GM21447 (cell line): Measurements from ENCODE around the gene SDCCAG8.

Source experiments
- ATAC-seq: cut with Tn5 transposase; IDR thresholded peaks from one replicate; pipeline ENCODE4 v1.9.1; 2021; ENCODE audit not compliant: unreplicated experiment

SDCCAG8 gene

DNA sequence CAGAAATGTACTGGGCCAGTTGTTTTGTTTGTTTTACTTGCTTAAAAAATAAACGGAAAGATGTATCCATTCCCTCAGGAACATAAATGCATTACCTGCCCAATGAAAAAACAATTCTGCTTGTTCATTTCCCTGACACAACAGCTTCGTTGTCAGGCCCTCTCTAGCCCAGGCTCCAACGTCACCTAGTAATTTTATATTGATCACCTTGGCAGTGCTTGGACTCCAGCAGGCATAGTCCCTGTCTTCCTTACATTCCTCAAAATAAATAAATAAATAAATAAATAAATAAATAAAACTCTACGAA lies 2.0 kb upstream of the SDCCAG8 start:
- ATAC-seq = no peak

DNA sequence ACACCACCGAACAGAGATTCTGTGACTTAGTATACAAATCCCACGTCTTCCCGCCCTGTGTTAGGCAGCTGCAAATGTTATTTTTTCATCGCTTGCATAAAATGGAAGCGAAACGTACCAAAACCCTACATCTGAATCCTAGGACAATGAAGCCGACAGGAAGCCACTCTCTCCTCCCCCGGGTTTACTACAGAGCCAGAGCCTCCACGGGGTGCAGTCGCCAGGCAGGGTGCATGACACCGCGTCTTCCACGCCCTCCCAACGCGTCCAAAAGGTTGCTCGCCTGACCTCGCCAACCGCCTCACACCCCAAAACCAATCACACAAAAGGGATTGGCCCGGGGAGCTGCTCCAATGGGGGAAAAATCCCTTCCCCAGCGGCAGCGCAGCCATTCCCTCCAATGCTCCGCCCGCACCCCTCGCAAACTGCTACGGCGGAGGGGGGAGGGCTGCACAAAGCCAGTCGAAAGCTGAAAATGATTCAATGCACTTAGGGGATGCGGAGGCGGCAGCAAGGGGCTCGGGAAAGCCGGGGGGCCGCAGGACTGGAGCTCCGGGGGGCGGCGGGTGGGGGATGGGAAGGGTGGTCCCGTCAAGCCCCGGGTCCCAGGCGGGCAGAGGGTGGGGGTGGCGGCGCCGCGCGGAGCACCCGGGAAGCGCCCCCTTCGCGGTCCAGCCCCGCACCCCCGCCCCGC lies 1.5 kb upstream of the SDCCAG8 start:
- ATAC-seq = peak; percentile 24

DNA sequence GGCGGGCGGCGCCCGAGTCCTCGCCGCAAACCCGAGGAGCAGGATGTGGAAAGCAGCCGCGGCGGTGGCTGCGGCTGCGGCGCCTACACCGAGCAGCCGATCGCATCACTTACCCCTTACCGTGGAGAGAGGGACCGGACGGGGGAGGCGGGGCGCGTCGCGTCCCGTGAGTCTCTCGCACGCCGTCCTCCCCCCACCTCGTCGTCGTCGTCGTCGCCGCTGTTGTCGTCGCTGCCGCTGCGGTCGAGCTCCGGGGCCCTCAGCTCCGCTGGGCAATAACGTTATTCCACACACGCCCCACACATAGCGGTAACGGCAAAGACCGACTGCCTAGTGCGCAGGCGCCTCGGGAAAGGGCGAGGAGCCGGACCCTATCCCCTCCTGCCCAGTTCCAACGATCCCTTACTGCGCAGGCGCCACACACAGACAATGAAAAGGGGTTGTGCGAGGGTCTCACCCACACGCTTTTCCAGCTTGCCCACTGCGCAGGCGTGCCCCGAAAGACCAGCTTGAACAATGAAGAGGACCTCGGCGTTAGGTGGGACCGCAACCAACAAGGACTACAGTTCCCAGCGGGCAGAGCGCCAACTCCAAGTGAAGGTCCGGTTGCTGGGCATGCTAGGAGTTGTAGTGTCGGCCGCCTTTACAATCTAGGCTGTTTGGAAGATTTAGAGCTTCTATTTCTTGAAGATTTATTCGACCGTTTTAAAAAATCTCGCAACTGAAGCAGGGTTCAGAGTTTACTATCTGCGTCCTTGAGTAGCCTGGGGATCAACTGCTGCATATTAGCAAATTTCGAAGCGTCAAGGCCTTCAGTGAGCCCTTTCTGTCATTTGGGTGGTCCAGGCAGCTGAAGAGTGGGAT lies 682 bp upstream of the SDCCAG8 start, which contains the start of gene CEP170:
Gene CEP170 (minus strand): TSS at position 355 of the 864 bp plus-strand sequence. CDS start 30,001 bp downstream, outside the sequence.
- ATAC-seq = peak; percentile 52

DNA sequence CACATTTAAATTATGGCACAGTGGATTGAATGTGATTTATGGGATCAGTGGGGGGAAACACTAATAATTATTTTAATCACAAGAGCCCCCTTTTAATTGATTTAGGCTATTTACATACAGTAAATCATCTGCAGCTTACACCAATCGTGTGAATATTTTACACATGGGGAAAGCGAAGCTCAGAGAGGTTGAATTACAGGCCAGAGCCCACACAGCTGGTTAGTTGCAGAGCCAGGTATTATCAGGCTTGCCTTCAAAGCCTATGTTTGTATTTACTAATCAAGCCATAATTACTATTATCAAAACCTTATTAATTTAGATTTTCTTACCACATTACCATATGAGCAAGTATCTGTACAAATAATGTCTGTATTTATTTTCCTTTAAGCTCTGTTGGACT lies 749 bp downstream of the SDCCAG8 start:
- no peak for ATAC-seq

DNA sequence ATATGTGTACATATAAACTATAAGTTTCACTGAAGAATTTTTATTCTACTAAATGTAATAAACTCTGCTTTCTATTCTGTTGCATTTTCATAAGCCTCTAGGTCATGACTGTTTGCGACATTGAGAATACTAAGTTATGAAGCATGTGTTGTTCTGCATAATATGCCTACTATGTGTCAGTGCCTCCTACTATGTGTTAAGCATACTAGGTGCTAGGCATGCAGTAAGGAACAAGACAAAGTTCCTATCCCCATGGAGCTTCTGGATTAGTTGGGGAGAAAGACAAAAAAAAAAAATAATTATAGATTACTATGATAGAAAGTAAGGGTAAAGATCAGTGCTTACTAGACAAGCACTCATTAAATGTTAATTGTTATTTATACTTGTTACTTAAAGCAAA lies 1.3 kb downstream of the SDCCAG8 start:
- no peak for ATAC-seq

DNA sequence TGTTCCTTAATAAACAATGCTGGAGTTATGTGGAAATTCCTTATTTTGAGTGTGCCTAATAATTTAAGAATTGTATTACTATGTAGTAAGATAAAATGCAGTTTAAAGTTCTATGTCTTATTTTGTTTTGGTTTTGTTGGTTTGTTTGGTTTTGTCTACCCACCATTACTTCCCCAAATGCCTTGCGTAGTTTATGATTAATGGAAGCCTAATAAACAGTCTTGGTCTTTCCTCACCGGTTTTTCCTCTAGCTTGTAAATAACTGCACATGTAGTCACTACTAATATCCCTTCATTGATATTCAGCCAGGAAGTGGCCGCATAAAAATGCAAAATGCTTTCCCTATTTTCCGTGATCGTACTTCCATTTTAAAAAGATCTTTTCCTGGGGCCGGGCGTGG lies 2.9 kb downstream of the SDCCAG8 start:
- no peak for ATAC-seq

DNA sequence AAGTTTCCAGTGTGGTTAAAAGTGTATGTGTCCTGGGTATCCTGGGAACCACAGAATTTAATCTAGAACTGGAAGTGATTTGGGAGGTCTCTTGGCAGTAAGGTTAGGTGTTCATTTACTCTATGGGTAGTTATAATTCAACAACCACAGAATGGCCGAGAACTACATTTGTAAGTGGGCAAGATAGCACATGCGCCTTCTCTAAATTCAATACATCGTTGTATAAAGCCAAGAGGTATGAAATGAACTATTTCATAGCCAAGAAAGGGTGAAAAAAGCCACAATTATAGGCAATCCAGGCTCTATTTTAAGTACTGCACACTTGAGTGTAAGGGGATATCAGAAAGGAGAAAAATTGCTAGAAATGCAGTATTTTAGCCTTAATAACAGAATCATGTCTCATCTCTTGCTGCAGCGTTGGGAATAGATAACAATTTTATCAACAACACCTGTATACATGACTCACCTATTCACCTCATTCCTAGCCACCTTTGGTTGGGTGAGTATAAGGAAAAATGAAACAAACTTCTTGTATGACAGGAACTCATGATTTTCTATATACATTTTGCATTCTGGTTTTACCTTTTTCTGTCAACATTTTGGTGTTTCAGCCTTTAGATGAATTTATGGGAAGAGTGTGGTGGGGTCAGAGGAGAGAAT lies 4.5 kb downstream of the SDCCAG8 start:
- no peak for ATAC-seq

DNA sequence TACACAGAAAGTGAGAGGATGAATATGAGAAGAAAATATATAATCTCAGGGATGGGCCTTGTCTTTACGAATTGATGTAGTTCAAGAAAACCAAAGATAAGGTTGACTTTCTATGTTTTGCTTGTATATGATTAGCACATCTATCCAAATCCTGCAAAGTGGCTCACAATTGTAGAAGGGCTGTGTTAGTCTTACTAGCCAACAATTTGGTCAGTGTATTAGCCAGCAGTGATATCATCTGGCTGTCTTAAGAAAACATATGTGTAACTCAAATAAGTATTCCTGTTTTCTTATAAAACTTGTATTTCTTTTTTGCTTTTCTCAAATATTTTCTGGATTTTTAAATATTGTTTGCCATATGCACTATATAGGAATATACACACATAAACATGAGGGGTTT lies 5.5 kb downstream of the SDCCAG8 start:
- ATAC-seq = no peak

DNA sequence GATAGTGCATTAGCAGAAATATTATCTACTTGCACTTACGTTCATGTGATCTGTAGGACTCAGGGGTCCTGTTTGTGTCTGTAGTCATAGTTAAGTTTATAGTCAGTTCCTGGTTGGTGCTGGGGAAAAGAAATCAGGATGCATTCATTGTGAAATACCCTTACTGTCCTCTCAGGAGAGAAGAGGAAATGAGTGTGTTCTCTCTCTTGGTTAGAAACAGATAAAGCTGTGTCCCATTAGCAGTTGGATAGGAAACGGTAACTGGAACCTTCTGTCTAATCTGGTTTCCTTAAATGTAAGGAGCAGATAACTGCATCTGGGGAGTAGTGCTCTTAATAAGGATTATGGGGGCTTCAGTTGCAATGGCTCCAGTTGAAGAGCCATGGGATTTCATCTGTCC lies 8.9 kb downstream of the SDCCAG8 start:
- peak; percentile 68 for ATAC-seq

DNA sequence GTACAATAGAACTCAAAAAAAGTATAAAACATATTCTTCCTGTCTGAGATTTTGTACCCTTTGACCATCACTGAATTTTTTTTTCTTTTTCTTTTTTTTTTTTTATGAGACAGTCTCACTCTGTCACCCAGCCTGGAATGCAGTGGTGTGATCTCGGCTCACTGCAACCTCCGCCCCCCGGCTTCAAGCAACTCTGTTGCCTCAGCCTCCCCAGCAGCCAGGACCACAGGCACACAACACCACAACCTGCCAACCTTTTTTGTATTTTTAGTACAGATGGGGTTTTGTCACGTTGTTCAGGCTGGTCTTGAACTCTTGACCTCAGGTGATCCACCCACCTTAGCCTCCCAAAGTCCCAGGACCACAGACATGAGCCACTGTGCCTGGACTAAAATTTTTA lies 10.4 kb downstream of the SDCCAG8 start:
- no peak for ATAC-seq

DNA sequence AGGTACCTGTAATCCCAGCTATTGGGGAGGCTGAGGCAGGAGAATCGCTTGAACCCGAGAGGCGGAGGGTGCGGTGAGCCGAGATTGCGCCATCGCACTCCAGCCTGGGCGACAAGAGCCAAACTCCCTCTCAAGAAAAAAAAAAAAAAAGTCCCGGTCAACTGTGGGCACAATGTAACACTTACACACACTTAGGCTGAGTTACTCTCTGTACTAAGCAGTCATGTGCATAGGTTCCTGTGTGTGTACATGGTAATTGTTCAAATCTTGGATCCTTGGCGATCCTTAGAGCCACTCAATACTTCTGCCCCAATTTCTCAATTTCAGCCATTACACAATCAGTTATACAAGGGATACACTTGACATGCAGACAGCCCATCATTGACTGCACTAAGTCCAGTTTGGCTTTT lies 11.6 kb downstream of the SDCCAG8 start:
- no peak for ATAC-seq

DNA sequence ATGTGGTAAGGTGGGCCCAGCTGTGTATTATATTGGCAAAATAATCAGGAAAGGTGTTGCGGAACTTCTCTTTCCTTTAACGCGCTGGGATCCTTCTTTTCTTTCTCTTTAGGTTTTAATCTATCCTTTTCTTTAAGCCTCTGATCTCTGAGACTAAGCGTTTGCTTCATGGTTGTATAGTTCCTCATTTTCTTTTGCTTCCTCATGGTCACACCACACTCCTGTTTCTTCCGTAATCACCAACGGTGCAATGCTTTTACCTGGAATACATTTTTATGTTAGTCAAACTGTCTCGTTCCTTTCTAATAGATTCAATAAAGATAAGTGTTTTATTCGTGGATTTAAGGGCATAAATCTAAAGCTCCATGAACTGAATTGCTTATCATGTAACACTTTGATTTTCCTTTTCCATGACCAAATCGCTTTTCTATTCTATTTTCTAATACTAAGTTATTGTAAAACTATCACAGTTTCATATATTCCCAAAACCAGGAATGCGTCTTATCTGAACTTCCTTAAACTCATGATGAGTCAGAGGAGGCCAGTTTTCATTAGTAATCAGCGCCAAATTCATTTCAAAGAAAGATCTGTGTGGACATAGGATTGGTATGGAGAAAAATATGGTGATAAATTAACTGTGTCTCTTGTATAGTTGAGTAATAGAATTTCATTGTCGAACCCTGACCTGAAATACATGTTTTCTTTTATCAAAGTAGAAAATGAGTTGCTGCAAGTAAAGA lies 12.2 kb downstream of the SDCCAG8 start:
- no peak for ATAC-seq

DNA sequence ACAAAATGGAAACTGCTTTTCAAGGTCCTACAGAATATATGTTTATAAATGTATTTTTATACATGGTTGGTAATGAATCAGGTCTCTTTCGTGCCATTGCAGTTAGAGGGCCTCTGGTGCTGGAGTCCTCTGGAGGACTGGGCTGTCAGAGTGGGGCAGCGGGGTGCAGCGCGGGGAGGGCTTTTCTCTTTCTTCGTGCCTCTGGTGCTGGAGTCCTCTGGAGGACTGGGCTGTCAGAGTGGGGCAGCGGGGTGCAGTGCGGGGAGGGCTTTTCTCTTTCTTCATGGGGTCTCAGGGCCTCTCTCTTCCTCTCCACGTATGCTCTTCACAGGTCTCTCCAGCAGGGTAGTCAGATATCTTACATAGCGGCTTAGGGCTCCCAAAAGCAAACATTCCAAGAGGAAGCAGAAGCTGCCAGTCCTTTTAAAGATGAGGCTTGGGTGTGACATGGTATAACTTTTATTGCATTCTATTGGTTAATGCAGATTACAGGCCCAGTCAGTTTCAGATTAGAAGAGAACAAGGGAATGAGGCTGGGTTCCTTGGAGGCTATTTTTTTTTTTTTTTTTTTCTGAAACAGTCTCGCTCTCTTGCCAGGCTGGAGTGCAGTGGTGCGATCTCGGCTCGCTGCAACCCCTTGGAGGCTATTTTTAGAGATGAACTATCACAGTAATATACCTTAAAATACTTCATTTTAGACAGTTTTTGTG lies 13.1 kb downstream of the SDCCAG8 start:
- ATAC-seq = no peak

DNA sequence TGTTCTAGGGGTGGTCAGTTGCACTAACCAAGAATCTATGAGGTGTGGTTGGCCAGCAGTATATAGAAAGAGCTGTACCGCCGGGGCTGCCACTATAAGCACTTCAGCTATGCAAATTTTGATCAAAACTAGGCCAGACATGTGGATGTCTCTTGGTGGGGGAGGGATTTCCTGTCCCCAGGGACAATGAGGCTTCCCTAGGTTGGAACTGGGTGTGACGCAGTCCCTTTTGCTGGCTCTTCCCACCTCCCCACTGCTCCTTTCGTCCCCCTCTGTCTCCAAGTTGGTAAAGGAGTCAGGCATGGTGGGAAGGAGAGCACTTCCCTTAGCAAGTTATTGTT lies 13.6 kb downstream of the SDCCAG8 start:
- no peak for ATAC-seq

DNA sequence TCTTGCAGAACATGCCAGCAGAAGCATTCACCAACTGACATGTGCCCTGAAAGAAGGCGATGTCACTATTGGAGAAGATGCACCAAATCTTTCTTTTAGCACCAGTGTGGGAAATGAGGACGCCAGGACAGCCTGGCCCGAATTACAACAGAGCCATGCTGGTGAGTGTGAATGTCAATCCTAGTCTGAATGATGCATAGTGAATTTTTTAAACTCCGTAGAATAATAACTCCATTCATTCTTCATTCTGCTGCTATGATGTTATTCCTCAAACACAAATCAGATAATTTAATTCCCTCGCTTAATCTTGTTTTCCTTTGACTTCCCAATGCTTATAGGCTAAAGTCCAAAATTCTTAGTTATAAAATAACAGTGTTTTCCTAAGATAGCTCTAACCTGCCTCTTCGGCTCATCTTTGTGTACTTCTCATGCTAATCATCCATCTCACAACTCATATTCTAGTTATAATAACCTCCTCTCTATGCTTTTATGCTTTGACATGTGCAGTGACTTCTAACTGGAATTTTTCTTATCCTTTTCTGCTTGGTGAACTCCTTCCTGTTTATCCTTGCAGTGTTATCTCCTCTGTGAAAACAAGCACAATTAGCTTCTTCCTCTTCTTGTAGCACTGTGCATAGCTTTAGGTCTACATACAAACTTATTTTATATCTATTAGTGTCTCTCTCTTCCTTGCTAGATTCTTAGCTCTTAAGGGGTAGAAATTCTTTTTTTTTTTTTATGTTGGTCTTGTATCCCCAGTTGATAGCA lies 14.4 kb downstream of the SDCCAG8 start:
- ATAC-seq = no peak

DNA sequence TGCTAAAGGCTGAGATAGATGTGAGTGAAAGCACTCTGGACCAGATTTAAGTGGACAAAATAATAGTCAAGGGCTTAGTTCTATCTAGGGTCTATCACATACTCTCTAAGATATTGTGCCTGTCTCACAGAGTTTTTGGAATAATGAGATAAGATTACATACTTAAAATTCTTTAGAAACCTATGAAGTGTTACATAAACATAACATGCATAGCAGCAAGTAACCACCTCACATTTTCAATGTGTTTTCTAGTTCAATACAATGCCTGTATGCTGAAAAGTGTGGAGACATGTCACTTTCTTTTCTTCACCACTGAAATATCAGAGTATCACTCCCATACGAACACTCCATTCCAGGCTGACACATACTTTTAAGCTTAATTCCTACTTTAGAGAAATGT lies 16.2 kb downstream of the SDCCAG8 start:
- ATAC-seq = no peak

DNA sequence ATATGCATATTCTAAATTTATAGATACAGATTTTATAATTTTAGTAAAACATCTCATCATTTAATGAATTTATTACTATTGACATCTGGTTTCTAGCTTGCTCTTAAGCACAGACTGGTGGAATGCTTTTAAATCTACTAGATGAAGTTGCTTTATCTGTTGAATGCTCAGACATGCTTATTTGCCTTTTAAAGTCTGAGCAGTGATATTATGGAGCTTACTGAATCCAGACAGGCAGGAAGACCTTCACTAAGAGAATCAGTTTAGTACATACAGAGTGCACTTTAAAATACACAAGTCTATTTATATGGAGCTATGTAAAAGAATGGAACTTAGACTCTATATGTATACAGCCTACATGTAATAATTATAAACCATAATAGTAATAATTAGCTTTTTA lies 16.6 kb downstream of the SDCCAG8 start:
- no peak for ATAC-seq

DNA sequence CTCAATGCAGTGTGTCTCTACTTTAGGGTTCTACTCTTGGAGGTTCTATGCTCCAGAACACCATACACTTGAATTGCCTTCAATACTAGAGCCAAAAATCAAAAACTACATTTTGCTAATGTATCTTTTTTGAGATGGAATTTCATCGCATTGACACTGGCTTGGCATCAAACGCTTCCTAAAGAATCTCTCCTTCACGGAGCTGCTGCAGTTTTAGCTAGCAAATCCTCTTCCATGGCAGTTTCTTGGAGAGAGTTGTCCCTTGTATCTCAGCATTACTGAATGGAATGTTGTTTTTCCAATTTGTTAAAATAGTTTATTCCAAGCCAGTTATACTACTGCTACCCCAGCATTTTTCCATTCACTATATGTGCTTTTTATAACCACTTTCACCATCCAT lies 17.7 kb downstream of the SDCCAG8 start:
- ATAC-seq = no peak

DNA sequence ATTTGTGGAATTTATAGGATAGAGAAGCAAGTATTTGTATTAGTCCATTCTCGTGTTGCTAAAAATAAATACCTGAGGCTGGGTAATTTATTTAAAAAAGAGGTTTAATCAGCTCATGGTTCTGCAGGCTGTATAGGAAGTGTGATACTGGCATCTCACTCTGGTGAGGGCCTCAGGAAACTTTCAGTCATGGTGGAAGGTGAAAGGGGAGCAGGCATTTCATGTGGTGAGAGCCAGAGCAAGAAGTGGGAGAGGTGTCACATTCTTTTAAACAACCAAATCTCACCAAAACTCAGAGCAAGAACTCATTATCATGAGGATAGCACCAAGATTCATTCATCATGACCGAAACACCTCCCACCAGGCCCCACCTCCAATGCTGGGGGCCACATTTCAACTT lies 18.1 kb downstream of the SDCCAG8 start:
- no peak for ATAC-seq

DNA sequence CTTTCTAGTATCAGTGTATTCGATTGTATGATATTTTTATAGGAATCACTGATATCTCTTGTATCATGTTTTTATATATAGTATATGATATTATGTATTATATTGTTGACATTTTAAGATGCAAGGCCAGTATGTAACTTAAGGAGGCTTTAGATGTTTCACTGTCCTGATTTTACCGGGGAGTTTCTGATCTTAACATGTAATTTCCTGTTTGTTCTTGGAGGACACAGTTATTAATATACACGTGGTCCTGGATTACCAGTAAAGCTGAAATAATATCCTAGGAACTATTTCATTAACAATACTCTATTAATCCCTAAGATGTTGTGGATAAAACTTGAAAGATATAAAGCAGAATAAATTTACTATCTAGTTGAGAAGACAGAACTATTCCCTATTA lies 19.5 kb downstream of the SDCCAG8 start:
- no peak for ATAC-seq
